ENCODE results near the gene TSSK3.
"Not testable (repeated sequence)": the region's sequence is repeated elsewhere in the genome, so short reads cannot be mapped to it uniquely, and the experiment has no call there.

GRCh38 chr1:32355778-32356177 lies 6.6 kb upstream of the TSSK3 start:
- TF ChIP-seq EZH2phosphoT487 (IDR thresholded peaks at IDR 0.05; ENCODE audit: unreplicated experiment); JUNB (IDR thresholded peaks at IDR 0.05; ENCODE audit: unreplicated experiment); CTCF (conservative IDR thresholded peaks at IDR 0.05; ENCODE audit: low read depth in 2 of 2); EZH2 (IDR thresholded peaks at IDR 0.05; ENCODE audit: low read depth, unreplicated experiment); REST (IDR thresholded peaks at IDR 0.05; ENCODE audit: unreplicated experiment); CREB1 (CRISPR knock-in tag; IDR thresholded peaks at IDR 0.05; ENCODE audit: low read depth): not testable (repeated sequence)
